Upper lobe of left lung (tissue), 6 donors: ENCODE data around the gene FBXL7. TPM values are rescaled to one million over a fixed set of nuclear protein-coding genes. Genes with fewer than 3 reads are reported as not detected.

Source experiments
- ATAC-seq, 2 donors: fragments of 200-7000 bp; cut with Tn5 transposase; one replicate each; pipeline ENCODE4 v1.9.1; 2022; ENCODE audit warnings: mild to moderate bottlenecking in 2 of 2, moderate library complexity in 2 of 2; ENCODE audit not compliant: low FRiP score in 2 of 2
- DNase-seq, 2 donors: peaks; one replicate each; pipeline ENCODE4 v3.0.0-alpha.2; 2019 to 2020
- H3K27ac ChIP-seq, 4 donors: fragments of 200-600 bp; sonication (generic); one replicate each; pipeline ENCODE4 v1.5.1; 2016 to 2019
- H3K27me3 ChIP-seq, 4 donors: fragments of 200-600 bp; sonication (generic); one replicate each; pipeline ENCODE4 v1.5.1; 2017 to 2019
- H3K36me3 ChIP-seq, 4 donors: fragments of 200-600 bp; sonication (generic); one replicate each; pipeline ENCODE4 v1.5.1; 2016 to 2019
- H3K4me1 ChIP-seq, 4 donors: fragments of 200-600 bp; sonication (generic); one replicate each; pipeline ENCODE4 v1.5.1; 2018 to 2019
- H3K4me3 ChIP-seq, 4 donors: fragments of 200-600 bp; sonication (generic); one replicate each; pipeline ENCODE4 v1.5.1; 2017 to 2019; ENCODE audit warnings: mild to moderate bottlenecking in 2 of 4, moderate library complexity in 1 of 4
- H3K9me3 ChIP-seq, 4 donors: fragments of 200-600 bp; sonication (generic); one replicate each; pipeline ENCODE4 v1.5.1; 2018 to 2019
- EP300 ChIP-seq, 4 donors: sonication (generic); formaldehyde crosslinking; IDR thresholded peaks; one replicate each; pipeline ENCODE4 v1.5.1; 2017; ENCODE audit warnings: antibody characterized with exemption in 4 of 4, control low read depth in 2 of 4
- POLR2A ChIP-seq, 4 donors: fragments of 450-650 bp; IDR thresholded peaks; one replicate each; pipeline ENCODE4 v1.5.1; 2016 to 2017; ENCODE audit warnings: antibody characterized with exemption in 4 of 4, mild to moderate bottlenecking in 2 of 4
- POLR2AphosphoS5 ChIP-seq, 2 donors: sonication (generic); formaldehyde crosslinking; IDR thresholded peaks; one replicate each; pipeline ENCODE4 v1.5.1; 2017; ENCODE audit warnings: antibody characterized with exemption in 2 of 2
- WGBS, 2 donors: methylation state at CpG; one replicate each; pipeline ENCODE4 v1.1.5; 2017 to 2018; 5-methylcytosine and 5-hydroxymethylcytosine counted together
- total RNA-seq, 6 donors: library from RNA; depleted of rRNA in 4 of 6; stranded (reverse); fragments of >200 nt in 4 of 6; gene quantifications; one replicate each; pipeline versions ENCODE4 v1.1.0 to v1.2.1, GENCODE V29; 2016 to 2021
- TF ChIP-seq, protein P1 (sequence below), 6 experiments: fragments of 450-650 bp in 4 of 6; fragments of 200-600 bp in 2 of 6; sonication (generic) in 2 of 6; IDR thresholded peaks; one replicate each; pipeline ENCODE4 v1.5.1; 2016 to 2019; ENCODE audit warnings: antibody characterized with exemption in 6 of 6
- donor health status: DM: no; HTN: no; CAD: no; lungs with moderate emphysema.
- donor health status: DM: no; HTN: yes; CAD: no; lungs with severe emphysema.

Gene FBXL7
- total RNA-seq, 6 donors from 2014 or later: 4.9 to 13.6 (median 6.9) TPM

DNA sequence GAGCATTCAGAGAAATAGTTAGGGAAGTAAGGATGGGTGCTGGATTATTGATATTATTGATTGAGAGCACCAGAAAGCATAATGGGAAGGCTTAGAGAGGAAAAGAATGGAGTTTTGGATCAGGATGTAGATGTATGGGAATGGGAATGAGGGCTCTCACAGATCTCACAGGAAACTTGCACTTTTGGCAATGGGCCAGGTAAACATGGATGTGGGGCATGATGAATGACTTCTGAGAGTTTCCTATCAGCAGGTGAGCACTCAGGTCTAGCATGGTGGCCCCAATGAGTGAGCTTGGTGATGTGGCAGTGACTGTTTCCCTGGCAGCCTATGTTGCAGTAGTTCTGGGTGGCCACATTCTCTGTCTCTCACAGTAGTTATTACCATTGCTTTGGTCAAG lies 283.8 kb downstream of the FBXL7 start:
- Histone ChIP-seq H3K9me3 (no peaks in the 10 kb centered on the region), H3K27ac (no peak overlapping the region), H3K27me3 (no peaks in the 10 kb centered on the region), H3K4me1 (no peaks in the 10 kb centered on the region), H3K36me3 (no peaks in the 10 kb centered on the region), H3K4me3 (no peak overlapping the region)
- TF ChIP-seq POLR2A (IDR thresholded peaks at IDR 0.05): no peak
- TF ChIP-seq EP300 (IDR thresholded peaks at IDR 0.05): no peak
- TF ChIP-seq, protein P1, sequence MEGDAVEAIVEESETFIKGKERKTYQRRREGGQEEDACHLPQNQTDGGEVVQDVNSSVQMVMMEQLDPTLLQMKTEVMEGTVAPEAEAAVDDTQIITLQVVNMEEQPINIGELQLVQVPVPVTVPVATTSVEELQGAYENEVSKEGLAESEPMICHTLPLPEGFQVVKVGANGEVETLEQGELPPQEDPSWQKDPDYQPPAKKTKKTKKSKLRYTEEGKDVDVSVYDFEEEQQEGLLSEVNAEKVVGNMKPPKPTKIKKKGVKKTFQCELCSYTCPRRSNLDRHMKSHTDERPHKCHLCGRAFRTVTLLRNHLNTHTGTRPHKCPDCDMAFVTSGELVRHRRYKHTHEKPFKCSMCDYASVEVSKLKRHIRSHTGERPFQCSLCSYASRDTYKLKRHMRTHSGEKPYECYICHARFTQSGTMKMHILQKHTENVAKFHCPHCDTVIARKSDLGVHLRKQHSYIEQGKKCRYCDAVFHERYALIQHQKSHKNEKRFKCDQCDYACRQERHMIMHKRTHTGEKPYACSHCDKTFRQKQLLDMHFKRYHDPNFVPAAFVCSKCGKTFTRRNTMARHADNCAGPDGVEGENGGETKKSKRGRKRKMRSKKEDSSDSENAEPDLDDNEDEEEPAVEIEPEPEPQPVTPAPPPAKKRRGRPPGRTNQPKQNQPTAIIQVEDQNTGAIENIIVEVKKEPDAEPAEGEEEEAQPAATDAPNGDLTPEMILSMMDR (IDR thresholded peaks at IDR 0.05): no peak
- TF ChIP-seq POLR2AphosphoS5 (IDR thresholded peaks at IDR 0.05): no peak
- no peak for ATAC-seq
- no peak for DNase-seq

- no peaks in the 10 kb centered on the region for H3K4me1 ChIP-seq
- H3K27me3 ChIP-seq: no peaks in the 10 kb centered on the region
- H3K4me3 ChIP-seq: no peak overlapping the region
- ATAC-seq (no peak), DNase-seq (no peak)
- WGBS, 2 donors: 85 to 91% methylated on average over 4 to 5 of the region's 5 CpGs
- no peaks in the 10 kb centered on the region for H3K36me3 ChIP-seq
- no peaks in the 10 kb centered on the region for H3K9me3 ChIP-seq
- no peak overlapping the region for H3K27ac ChIP-seq
- TF ChIP-seq POLR2A (IDR thresholded peaks at IDR 0.05): no peak
- no peak for TF ChIP-seq POLR2AphosphoS5 (IDR thresholded peaks at IDR 0.05)
- TF ChIP-seq EP300 (IDR thresholded peaks at IDR 0.05): no peak
- TF ChIP-seq, protein P1 (IDR thresholded peaks at IDR 0.05): no peak
Observed at GRCh38 chr5:15785531-15785981, 285.6 kb downstream of the FBXL7 start.

- Histone ChIP-seq H3K4me1 (no peaks in the 10 kb centered on the region), H3K9me3 (no peaks in the 10 kb centered on the region)
Observed at GRCh38 chr5:15786326-15786725, 286.3 kb downstream of the FBXL7 start.

GRCh38 chr5:15786884-15787283 lies 286.9 kb downstream of the FBXL7 start:
- no peak for ATAC-seq
- 83 to 88% methylated on average over 5 of the region's 5 CpGs for WGBS, 2 donors
- no peaks in the 10 kb centered on the region for H3K27me3 ChIP-seq

More at GRCh38 chr5:15786326-15786725, 286.3 kb downstream of the FBXL7 start:
- TF ChIP-seq EP300 (IDR thresholded peaks at IDR 0.05) (no peak), POLR2AphosphoS5 (IDR thresholded peaks at IDR 0.05) (no peak), POLR2A (IDR thresholded peaks at IDR 0.05) (no peak)
- TF ChIP-seq, protein P1 (IDR thresholded peaks at IDR 0.05): no peak
- ATAC-seq: no peak
- Histone ChIP-seq H3K36me3 (no peaks in the 10 kb centered on the region), H3K27me3 (no peaks in the 10 kb centered on the region), H3K27ac (no peak overlapping the region), H3K4me3 (no peak overlapping the region)
- no peak for DNase-seq

GRCh38 chr5:15787681-15788080 lies 287.7 kb downstream of the FBXL7 start:
- no peaks in the 10 kb centered on the region for H3K9me3 ChIP-seq
- H3K4me3 ChIP-seq: no peak overlapping the region

More at GRCh38 chr5:15786884-15787283, 286.9 kb downstream of the FBXL7 start:
- H3K9me3 ChIP-seq: no peaks in the 10 kb centered on the region
- no peak for DNase-seq
- H3K36me3 ChIP-seq: no peaks in the 10 kb centered on the region
- no peak overlapping the region for H3K4me3 ChIP-seq
- TF ChIP-seq POLR2AphosphoS5 (IDR thresholded peaks at IDR 0.05): no peak
- TF ChIP-seq POLR2A (IDR thresholded peaks at IDR 0.05): no peak
- TF ChIP-seq EP300 (IDR thresholded peaks at IDR 0.05): no peak
- TF ChIP-seq, protein P1 (IDR thresholded peaks at IDR 0.05): no peak
- no peak overlapping the region for H3K27ac ChIP-seq
- H3K4me1 ChIP-seq: no peaks in the 10 kb centered on the region

More at GRCh38 chr5:15787681-15788080, 287.7 kb downstream of the FBXL7 start:
- DNase-seq (no peak), ATAC-seq (no peak)
- no peaks in the 10 kb centered on the region for H3K4me1 ChIP-seq
- no peaks in the 10 kb centered on the region for H3K36me3 ChIP-seq
- WGBS, 2 donors: 70 to 74% methylated on average over 2 of the region's 2 CpGs
- no peak for TF ChIP-seq EP300 (IDR thresholded peaks at IDR 0.05)
- TF ChIP-seq POLR2A (IDR thresholded peaks at IDR 0.05): no peak
- TF ChIP-seq, protein P1 (IDR thresholded peaks at IDR 0.05): no peak
- TF ChIP-seq POLR2AphosphoS5 (IDR thresholded peaks at IDR 0.05): no peak
- no peaks in the 10 kb centered on the region for H3K27me3 ChIP-seq
- H3K27ac ChIP-seq: no peak overlapping the region
